Measurements from ENCODE around the gene PLK5.
"Not testable (repeated sequence)": the region's sequence is repeated elsewhere in the genome, so short reads cannot be mapped to it uniquely, and the experiment has no call there.

PLK5 gene

GRCh38 chr19:1492474-1493006, 31.3 kb upstream of the PLK5 start:
- H3K27ac ChIP-seq (ENCODE audit: low read depth, low read length), result no peak overlapping the region
- H3K27me3 ChIP-seq (ENCODE audit: insufficient read depth, low read length), result peaks cover 30% of the 10 kb centered on the region
- H3K9me3 ChIP-seq (ENCODE audit: insufficient read depth, low read depth, low read length), result no peaks in the 10 kb centered on the region
- no peak overlapping the region for H3K4me3 ChIP-seq (ENCODE audit: low read length)
- no peak overlapping the region for H3K9ac ChIP-seq (ENCODE audit: low read depth, low read length)
- H3K4me1 ChIP-seq (ENCODE audit: insufficient read depth, low read length), result 0 out of 2 replicates have a peak, but pooled peaks cover 3% of the 10 kb centered on the region
- WGBS, result 73% methylated on average over 10 of the region's 10 CpGs
- H3K36me3 ChIP-seq (ENCODE audit: insufficient read depth, low read length), result no peaks in the 10 kb centered on the region

- peaks cover 30% of the 10 kb centered on the region for H3K27me3 ChIP-seq (ENCODE audit: insufficient read depth, low read length)
- no peaks in the 10 kb centered on the region for H3K9me3 ChIP-seq (ENCODE audit: insufficient read depth, low read depth, low read length)
- WGBS, result 70% methylated on average over 15 of the region's 15 CpGs
- H3K4me3 ChIP-seq (ENCODE audit: low read length), result no peak overlapping the region
- H3K9ac ChIP-seq (ENCODE audit: low read depth, low read length), result no peak overlapping the region
- H3K4me1 ChIP-seq (ENCODE audit: insufficient read depth, low read length), result 0 out of 2 replicates have a peak, but pooled peaks cover 2% of the 10 kb centered on the region
- H3K36me3 ChIP-seq (ENCODE audit: insufficient read depth, low read length), result no peaks in the 10 kb centered on the region
- H3K27ac ChIP-seq (ENCODE audit: low read depth, low read length), result no peak overlapping the region
Measured at GRCh38 chr19:1494115-1494815, 29.6 kb upstream of the PLK5 start.

GRCh38 chr19:1495051-1495798, 28.7 kb upstream of the PLK5 start:
- no peak overlapping the region for H3K27ac ChIP-seq (ENCODE audit: low read depth, low read length)
- H3K27me3 ChIP-seq (ENCODE audit: insufficient read depth, low read length), result peaks cover 30% of the 10 kb centered on the region
- H3K9me3 ChIP-seq (ENCODE audit: insufficient read depth, low read depth, low read length), result peaks cover 4% of the 10 kb centered on the region; the same call in 1 of the 2 replicates
- no peak overlapping the region for H3K9ac ChIP-seq (ENCODE audit: low read depth, low read length)
- H3K4me3 ChIP-seq (ENCODE audit: low read length), result no peak overlapping the region
- H3K36me3 ChIP-seq (ENCODE audit: insufficient read depth, low read length), result no peaks in the 10 kb centered on the region
- H3K4me1 ChIP-seq (ENCODE audit: insufficient read depth, low read length), result no peaks in the 10 kb centered on the region
- 87% methylated on average over 37 of the region's 37 CpGs for WGBS

DNA sequence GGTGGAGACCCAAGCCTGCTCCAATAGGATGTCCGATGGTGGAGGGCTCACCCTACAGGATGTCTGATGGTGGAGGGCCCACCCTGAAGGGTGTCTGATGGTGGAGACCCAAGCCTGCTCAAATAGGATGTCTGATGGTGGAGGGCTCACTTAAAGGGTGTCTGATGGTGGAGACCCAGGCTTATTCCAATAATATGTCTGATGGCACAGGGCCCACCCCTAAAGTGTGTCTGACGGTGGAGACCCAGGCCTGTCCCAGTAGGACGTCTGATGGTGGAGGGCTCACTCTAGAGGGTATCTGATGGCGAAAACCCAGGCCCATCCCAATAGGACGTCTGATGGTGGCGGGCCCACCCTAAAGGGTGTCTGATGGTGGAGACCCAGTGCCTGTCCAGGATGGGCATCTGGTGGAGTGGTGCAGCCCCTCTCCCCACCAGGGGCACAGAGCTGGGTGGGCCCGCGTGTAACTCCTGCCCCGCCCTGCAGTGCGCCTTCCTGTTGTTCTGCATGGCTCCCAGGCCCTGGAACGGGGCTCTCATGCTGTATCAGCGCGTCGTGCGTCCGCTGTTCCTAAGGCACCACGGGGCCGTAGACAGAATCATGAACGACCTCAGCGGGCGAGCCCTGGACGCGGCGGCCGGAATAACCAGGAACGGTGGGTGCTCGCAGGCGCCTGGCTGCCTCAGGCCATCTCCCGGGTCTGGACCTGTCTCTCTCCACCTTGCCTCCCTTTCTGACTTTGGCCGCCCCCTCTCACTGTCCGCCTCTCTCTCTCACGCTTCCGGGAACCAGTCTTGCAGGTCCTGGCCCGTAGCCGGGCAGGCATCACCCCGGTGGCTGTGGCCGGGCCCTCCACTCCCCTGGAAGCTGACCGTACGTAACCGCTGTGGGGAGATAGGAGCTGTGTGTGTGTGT, 27.8 kb upstream of the PLK5 start:
- Histone ChIP-seq H3K4me3 (ENCODE audit: low read length) (no peak overlapping the region), H3K9me3 (ENCODE audit: insufficient read depth, low read depth, low read length) (peaks cover 4% of the 10 kb centered on the region; the same call in 1 of the 2 replicates), H3K9ac (ENCODE audit: low read depth, low read length) (no peak overlapping the region), H3K36me3 (ENCODE audit: insufficient read depth, low read length) (no peaks in the 10 kb centered on the region), H3K4me1 (ENCODE audit: insufficient read depth, low read length) (no peaks in the 10 kb centered on the region), H3K27me3 (ENCODE audit: insufficient read depth, low read length) (peaks cover 30% of the 10 kb centered on the region), H3K27ac (ENCODE audit: low read depth, low read length) (no peak overlapping the region)
- 90% methylated on average over 40 of the region's 40 CpGs for WGBS

DNA sequence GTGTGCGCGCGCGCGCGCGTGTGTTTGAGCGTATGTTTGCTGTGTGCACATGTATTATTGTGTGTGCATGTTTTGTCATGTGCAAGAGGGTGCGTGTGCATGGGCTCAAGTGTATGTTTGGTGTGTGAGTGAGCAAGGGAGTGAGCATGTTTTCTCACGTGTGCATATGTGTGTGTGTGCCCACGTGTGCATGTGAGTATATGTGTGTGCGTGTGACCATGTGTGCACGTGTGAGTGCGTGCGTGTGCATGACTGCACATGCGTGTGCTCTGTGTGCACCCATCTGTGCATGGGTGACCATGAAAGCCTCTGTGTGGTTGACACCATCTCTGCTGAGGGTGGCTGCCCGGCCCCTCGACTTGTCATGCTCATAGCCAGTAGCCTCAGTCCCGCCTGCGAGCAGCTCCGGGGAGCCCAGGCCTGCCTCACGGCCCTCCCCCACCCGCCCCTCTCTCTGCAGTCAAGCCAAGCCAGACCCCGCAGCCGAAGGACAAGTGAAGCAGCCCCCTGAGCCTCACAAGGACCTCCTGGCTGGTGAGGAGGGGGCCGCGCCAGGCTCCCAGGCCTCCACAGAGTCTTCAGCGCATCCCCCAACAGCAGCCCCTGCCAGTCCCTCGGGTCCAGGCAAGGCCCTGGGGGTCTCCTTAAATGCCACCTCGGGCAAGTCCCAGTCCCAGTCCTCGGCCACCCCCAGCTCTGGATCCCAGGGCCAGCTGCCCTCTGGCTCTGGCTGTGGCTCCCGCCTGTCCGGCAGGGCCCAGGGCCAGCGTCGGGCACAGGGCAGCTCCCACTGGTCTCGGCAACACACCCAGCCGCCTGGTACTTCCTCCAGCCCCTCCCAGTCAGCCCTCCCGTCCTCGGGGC, 26.9 kb upstream of the PLK5 start:
- no peak overlapping the region for H3K9ac ChIP-seq (ENCODE audit: low read depth, low read length)
- H3K4me3 ChIP-seq (ENCODE audit: low read length), result no peak overlapping the region
- no peak overlapping the region for H3K27ac ChIP-seq (ENCODE audit: low read depth, low read length)
- H3K27me3 ChIP-seq (ENCODE audit: insufficient read depth, low read length), result peaks cover 21% of the 10 kb centered on the region
- H3K36me3 ChIP-seq (ENCODE audit: insufficient read depth, low read length), result no peaks in the 10 kb centered on the region
- 87% methylated on average over 39 of the region's 39 CpGs for WGBS
- peaks cover 4% of the 10 kb centered on the region; the same call in 1 of the 2 replicates for H3K9me3 ChIP-seq (ENCODE audit: insufficient read depth, low read depth, low read length)
- H3K4me1 ChIP-seq (ENCODE audit: insufficient read depth, low read length), result no peaks in the 10 kb centered on the region

DNA sequence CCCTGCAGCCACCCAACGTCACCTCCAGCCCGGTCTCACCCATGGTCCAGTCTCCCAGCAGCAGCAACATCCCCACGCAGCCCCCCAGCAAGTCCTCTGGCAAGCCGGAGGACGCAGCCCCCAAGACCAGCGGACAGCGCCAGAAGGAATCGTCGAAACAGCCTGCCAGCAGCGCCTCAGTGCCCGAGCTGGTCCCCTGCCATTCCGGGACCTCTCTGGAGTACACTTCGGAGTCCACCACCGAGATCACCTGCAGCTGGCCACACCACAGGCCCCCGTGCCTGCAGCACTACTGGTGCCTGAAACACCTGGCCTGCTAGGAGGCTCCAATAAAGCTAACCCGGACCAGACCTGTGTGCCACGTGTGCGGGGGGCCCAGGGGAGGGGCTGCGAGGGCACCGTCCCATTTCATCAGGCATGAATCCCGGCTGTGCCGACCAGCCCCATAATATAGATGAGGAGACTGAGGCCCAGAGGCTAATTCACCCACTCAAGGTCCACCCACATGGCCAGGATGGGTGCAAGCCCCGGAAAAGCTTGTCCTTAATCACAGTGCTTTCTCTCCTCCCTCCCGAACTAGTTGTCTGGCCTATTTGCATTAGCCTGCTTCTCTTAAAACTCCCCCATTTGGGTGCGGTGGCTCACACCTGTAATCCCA, 26.2 kb upstream of the PLK5 start:
- Histone ChIP-seq H3K27ac (ENCODE audit: low read depth, low read length) (no peak overlapping the region), H3K9ac (ENCODE audit: low read depth, low read length) (no peak overlapping the region), H3K36me3 (ENCODE audit: insufficient read depth, low read length) (no peaks in the 10 kb centered on the region), H3K4me3 (ENCODE audit: low read length) (no peak overlapping the region), H3K27me3 (ENCODE audit: insufficient read depth, low read length) (peaks cover 18% of the 10 kb centered on the region), H3K9me3 (ENCODE audit: insufficient read depth, low read depth, low read length) (peaks cover 4% of the 10 kb centered on the region; the same call in 1 of the 2 replicates), H3K4me1 (ENCODE audit: insufficient read depth, low read length) (no peaks in the 10 kb centered on the region)
- WGBS, result 88% methylated on average over 25 of the region's 25 CpGs

- H3K4me3 ChIP-seq (ENCODE audit: low read length); H3K36me3 ChIP-seq (ENCODE audit: insufficient read depth, low read length); H3K9me3 ChIP-seq (ENCODE audit: insufficient read depth, low read depth, low read length); H3K9ac ChIP-seq (ENCODE audit: low read depth, low read length); H3K27ac ChIP-seq (ENCODE audit: low read depth, low read length); H3K4me1 ChIP-seq (ENCODE audit: insufficient read depth, low read length): not testable (repeated sequence)
- peaks cover 23% of the 10 kb centered on the region for H3K27me3 ChIP-seq (ENCODE audit: insufficient read depth, low read length)
- WGBS, result 95% methylated on average over 14 of the region's 34 CpGs
Measured at GRCh38 chr19:1499231-1499630, 24.6 kb upstream of the PLK5 start.

GRCh38 chr19:1501200-1501595, 22.7 kb upstream of the PLK5 start:
- 88% methylated on average over 9 of the region's 9 CpGs for WGBS
- no peak overlapping the region for H3K9ac ChIP-seq (ENCODE audit: low read depth, low read length)
- H3K4me1 ChIP-seq (ENCODE audit: insufficient read depth, low read length), result no peaks in the 10 kb centered on the region
- H3K4me3 ChIP-seq (ENCODE audit: low read length), result no peak overlapping the region
- H3K9me3 ChIP-seq (ENCODE audit: insufficient read depth, low read depth, low read length), result peaks cover 4% of the 10 kb centered on the region; the same call in 1 of the 2 replicates
- H3K27ac ChIP-seq (ENCODE audit: low read depth, low read length), result no peak overlapping the region
- no peaks in the 10 kb centered on the region for H3K36me3 ChIP-seq (ENCODE audit: insufficient read depth, low read length)
- peaks cover 24% of the 10 kb centered on the region for H3K27me3 ChIP-seq (ENCODE audit: insufficient read depth, low read length)

DNA sequence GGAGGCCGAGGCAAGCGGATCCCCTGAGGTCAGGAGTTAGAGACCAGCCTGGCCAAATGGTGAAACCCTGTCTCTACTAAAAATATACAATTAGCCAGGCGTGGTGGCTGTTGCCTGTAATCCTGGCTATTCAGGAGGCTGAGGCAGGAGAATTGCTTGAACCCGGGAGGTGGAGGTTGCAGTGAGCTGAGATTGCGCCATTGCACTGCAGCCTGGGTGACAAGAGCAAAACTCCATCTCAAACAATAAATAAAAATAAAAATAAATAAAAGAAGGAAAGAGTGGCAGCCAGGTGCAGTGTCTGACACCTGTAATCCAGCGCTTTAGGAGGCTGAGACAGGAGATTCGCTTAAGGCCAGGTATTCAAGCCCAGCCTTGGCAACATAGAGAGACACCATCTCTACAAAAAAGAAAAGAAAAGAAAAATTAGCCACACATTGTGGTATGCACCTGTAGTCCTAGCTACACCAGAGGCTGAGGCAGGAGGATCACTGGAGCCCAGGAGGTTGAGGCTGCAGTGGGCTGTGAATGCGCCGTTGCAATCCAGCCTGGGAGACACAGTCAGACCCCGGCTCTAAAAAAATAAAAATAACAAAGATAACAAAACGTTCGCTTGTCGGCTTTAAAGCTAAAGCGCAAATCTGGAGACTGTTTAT, 21.3 kb upstream of the PLK5 start:
- Histone ChIP-seq H3K4me1 (ENCODE audit: insufficient read depth, low read length) (no peaks in the 10 kb centered on the region), H3K27ac (ENCODE audit: low read depth, low read length) (no peak overlapping the region), H3K9me3 (ENCODE audit: insufficient read depth, low read depth, low read length) (peaks cover 4% of the 10 kb centered on the region; the same call in 1 of the 2 replicates), H3K36me3 (ENCODE audit: insufficient read depth, low read length) (no peaks in the 10 kb centered on the region), H3K4me3 (ENCODE audit: low read length) (no peak overlapping the region; the same call in 1 of the 2 replicates), H3K9ac (ENCODE audit: low read depth, low read length) (no peak overlapping the region), H3K27me3 (ENCODE audit: insufficient read depth, low read length) (peaks cover 24% of the 10 kb centered on the region)
- WGBS, result 81% methylated on average over 14 of the region's 14 CpGs
